ENCODE results near the gene RNASE7. TPM values are rescaled to one million over a fixed set of nuclear protein-coding genes. Genes with fewer than 3 reads are reported as not detected.

The RNASE7 gene
- total RNA-seq, 2 experiments from 2014 or later, result not detected

DNA sequence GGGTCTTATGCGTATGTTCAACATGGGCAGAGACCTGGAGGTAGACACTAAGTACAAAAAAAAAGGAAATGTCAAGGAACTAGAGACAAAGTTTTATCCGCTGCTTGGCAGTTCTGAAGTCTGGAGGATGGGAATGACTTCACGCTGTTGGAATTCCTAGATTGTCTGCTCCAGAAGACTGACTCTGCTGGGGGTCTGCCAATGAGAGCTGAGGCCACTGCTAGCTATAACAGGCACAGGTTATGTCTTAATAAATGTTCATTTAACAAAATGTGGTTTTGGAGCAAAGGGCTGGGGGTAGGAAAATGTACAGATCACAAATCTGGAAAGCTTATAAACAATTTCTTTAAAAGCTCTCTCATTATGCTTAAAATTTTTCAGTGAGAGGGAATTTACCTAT, 21.3 kb downstream of the RNASE7 start:
- Mint-ChIP-seq H3K27me3 (peaks cover 51% of the 10 kb centered on the region), H3K4me1 (peaks cover 1% of the 10 kb centered on the region), H3K36me3 (no peaks in the 10 kb centered on the region), H3K4me3 (no peak overlapping the region), H3K9me3 (no peaks in the 10 kb centered on the region), H3K27ac (no peak overlapping the region)
- DNase-seq, result no peak

GRCh38 chr14:21066882-21067502, 24.8 kb downstream of the RNASE7 start:
- Mint-ChIP-seq H3K27ac (no peak overlapping the region), H3K27me3 (peaks cover 79% of the 10 kb centered on the region), H3K9me3 (no peaks in the 10 kb centered on the region), H3K4me3 (no peak overlapping the region), H3K36me3 (no peaks in the 10 kb centered on the region), H3K4me1 (peaks cover 27% of the 10 kb centered on the region)
- DNase-seq, result no peak

GRCh38 chr14:21068521-21069387, 26.6 kb downstream of the RNASE7 start:
- Mint-ChIP-seq H3K4me3 (peak overlapping the region; percentile 71), H3K27ac (no peak overlapping the region), H3K27me3 (peaks cover 81% of the 10 kb centered on the region), H3K9me3 (no peaks in the 10 kb centered on the region), H3K36me3 (no peaks in the 10 kb centered on the region), H3K4me1 (peaks cover 28% of the 10 kb centered on the region)
- peak; percentile 50 for DNase-seq

DNA sequence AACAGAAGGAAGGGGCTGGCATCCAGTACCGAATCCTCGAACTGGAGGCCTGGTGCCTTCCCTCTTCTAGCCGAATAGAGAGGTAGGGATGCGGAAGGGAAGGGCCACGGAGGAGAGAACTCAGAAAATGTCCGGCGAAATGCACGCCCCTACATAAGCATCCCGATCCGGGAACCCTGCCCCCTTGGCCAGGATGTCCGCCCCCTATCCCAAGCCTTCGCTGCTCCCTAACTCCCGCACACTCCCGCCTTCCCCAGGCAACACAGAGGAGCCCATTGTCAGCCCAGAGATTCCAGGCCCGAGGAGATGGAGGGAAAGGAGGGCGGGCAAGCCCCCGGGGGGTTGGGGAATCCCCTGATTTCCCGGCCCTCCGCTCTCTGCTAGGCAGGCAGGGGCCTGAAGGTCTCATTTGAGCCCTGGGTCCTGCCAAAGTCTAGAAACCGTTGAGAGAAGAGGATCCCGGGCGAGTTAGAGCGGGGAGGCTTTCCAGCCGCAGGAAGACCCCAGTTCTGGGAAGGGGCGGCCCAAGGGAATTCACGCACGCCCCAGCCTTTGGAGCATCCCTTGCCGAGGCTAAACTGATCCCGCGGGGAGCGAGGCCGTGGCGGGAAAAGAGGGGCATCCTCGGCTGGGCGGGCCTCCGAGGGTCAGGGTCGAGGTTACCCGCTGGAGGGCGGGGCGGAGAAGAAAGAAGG, 27.4 kb downstream of the RNASE7 start:
- Mint-ChIP-seq H3K27me3 (peaks cover 83% of the 10 kb centered on the region), H3K4me3 (peak overlapping the region; percentile 71), H3K36me3 (no peaks in the 10 kb centered on the region), H3K4me1 (peaks cover 28% of the 10 kb centered on the region), H3K27ac (no peak overlapping the region), H3K9me3 (no peaks in the 10 kb centered on the region)
- DNase-seq, result no peak

GRCh38 chr14:21070083-21070609, 28.0 kb downstream of the RNASE7 start, which contains the start of gene ARHGEF40:
TSS of gene ARHGEF40 (plus strand) at chr14:21070304. CDS start at chr14:21070397, 93 bp downstream.
- Mint-ChIP-seq H3K9me3 (no peaks in the 10 kb centered on the region), H3K36me3 (no peaks in the 10 kb centered on the region), H3K27ac (no peak within 1 kb of the TSS), H3K27me3 (peaks cover 77% of the 10 kb centered on the region), H3K4me3 (peak within 1 kb of the TSS; percentile 73), H3K4me1 (peaks cover 28% of the 10 kb centered on the region)
- peak; percentile 24 for DNase-seq

GRCh38 chr14:21070610-21071224, 28.6 kb downstream of the RNASE7 start:
- H3K36me3 Mint-ChIP-seq, result no peaks in the 10 kb centered on the region
- peak; percentile 19 for DNase-seq
- peaks cover 28% of the 10 kb centered on the region for H3K4me1 Mint-ChIP-seq
- peaks cover 72% of the 10 kb centered on the region for H3K27me3 Mint-ChIP-seq
- peak overlapping the region; percentile 73 for H3K4me3 Mint-ChIP-seq
- no peaks in the 10 kb centered on the region for H3K9me3 Mint-ChIP-seq
- no peak overlapping the region for H3K27ac Mint-ChIP-seq

DNA sequence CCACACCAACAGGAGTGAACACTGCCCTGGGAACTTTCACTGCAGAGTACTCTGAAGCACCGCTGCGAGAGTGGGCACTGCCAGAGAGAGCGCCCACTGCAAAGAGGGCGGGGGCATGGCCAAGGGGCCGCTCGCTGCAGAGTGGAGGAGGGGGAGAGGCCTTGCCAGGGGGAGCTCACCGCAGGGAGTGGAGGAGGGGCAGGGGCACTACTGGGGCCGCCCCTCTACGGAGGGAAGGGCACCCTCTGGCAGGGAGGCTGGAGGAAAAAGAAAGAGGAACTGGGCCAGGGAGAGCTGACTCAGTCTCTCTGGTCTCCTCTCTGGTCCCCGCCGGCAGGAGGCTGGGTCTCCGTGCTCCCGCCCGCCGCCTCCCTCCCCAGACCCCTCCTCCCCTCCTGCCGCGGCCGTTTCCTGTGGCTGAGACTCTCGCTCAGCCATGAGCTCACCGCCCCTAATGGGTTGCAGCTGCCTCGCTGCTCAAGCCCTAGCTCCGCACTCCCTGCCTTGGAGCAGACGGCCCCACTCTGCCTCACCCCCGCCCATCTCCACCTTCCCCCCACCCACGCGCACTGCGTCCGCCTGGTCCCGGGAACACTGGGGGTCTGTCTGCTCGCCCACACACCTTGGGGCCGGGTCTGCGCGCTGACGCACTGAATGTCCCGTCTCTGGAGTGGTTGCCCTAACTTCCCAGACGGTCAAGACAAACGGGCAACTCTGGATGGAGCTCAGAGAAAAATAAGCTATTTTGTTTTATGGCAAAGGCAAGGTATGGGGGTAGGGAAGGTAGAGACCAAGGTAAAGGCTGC, 29.3 kb downstream of the RNASE7 start:
- peaks cover 66% of the 10 kb centered on the region for H3K27me3 Mint-ChIP-seq
- peak; percentile 44 for DNase-seq
- H3K4me1 Mint-ChIP-seq, result peaks cover 28% of the 10 kb centered on the region
- H3K4me3 Mint-ChIP-seq, result peak overlapping the region; percentile 73
- no peaks in the 10 kb centered on the region for H3K36me3 Mint-ChIP-seq
- H3K27ac Mint-ChIP-seq, result no peak overlapping the region
- no peaks in the 10 kb centered on the region for H3K9me3 Mint-ChIP-seq

DNA sequence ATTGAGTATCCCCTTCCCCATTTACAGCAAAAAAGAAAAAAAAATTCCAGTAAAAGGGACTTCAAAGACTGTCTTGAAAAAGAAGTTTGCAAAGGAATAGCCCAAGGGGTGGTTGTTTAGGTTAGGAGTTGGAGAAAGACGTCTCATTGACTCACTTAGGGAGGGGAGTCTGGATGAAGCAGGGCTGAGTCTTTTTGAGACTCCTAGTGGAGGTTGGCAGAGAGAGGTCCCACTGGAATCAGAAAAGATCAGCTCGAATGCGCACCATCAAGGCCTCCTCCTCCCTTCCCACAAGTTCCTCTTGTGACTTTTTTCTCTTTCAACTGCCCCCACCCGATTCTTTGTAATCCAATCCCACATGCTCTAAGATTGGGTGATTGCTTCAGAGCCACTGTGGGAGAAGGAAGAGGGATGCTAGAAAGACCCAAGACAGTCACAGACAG, 29.9 kb downstream of the RNASE7 start:
- no peak for DNase-seq
- Mint-ChIP-seq H3K4me3 (peak overlapping the region; percentile 73), H3K9me3 (no peaks in the 10 kb centered on the region), H3K27me3 (peaks cover 60% of the 10 kb centered on the region), H3K36me3 (no peaks in the 10 kb centered on the region), H3K4me1 (peaks cover 28% of the 10 kb centered on the region), H3K27ac (no peak overlapping the region)

DNA sequence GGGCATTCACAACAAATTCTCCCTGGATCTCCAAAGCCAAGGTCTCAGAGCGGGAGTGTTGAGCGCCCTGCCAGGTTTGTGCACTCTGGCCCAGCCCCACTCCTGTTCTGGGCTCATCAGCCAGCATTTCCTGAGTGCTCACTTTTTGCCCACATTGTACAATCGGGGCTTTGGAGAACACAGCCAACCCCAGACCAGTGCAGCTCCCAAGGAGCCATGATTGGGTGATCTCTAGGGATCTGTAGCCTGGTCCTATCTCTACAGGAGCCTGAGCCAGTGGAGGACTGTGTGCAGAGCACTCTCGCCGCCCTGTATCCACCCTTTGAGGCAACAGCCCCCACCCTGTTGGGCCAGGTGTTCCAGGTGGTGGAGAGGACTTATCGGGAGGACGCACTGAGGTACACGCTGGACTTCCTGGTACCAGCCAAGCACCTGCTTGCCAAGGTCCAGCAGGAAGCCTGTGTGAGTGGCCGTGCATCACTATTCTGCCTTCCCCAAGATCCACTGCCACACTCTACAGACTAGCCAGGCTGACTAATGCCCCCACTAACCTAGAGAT, 30.7 kb downstream of the RNASE7 start:
- H3K4me1 Mint-ChIP-seq, result peaks cover 28% of the 10 kb centered on the region
- no peaks in the 10 kb centered on the region for H3K9me3 Mint-ChIP-seq
- H3K27ac Mint-ChIP-seq, result no peak overlapping the region
- no peaks in the 10 kb centered on the region for H3K36me3 Mint-ChIP-seq
- DNase-seq, result no peak
- peaks cover 52% of the 10 kb centered on the region for H3K27me3 Mint-ChIP-seq
- H3K4me3 Mint-ChIP-seq, result no peak overlapping the region

- no peak for DNase-seq
- Mint-ChIP-seq H3K36me3 (no peaks in the 10 kb centered on the region), H3K27ac (no peak overlapping the region), H3K27me3 (peaks cover 44% of the 10 kb centered on the region), H3K9me3 (no peaks in the 10 kb centered on the region), H3K4me1 (peaks cover 23% of the 10 kb centered on the region), H3K4me3 (no peak overlapping the region)
Observed at GRCh38 chr14:21073921-21074320, 31.8 kb downstream of the RNASE7 start.

DNA sequence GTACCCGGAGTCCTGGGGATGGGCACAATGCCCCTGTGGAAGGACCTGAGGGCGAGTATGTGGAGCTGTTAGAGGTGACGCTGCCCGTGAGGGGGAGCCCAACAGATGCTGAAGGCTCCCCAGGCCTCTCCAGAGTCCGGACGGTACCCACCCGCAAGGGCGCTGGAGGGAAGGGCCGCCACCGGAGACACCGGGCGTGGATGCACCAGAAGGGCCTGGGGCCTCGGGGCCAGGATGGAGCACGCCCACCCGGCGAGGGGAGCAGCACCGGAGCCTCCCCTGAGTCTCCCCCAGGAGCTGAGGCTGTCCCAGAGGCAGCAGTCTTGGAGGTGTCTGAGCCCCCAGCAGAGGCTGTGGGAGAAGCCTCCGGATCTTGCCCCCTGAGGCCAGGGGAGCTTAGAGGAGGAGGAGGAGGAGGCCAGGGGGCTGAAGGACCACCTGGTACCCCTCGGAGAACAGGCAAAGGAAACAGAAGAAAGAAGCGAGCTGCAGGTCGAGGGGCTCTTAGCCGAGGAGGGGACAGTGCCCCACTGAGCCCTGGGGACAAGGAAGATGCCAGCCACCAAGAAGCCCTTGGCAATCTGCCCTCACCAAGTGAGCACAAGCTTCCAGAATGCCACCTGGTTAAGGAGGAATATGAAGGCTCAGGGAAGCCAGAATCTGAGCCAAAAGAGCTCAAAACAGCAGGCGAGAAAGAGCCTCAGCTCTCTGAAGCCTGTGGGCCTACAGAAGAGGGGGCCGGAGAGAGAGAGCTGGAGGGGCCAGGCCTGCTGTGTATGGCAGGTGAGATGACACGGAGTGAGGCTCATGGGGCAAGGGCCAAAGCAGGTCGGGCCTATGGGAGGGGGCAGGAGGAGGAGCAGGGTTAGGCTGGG, 32.5 kb downstream of the RNASE7 start:
- H3K9me3 Mint-ChIP-seq, result no peaks in the 10 kb centered on the region

DNA sequence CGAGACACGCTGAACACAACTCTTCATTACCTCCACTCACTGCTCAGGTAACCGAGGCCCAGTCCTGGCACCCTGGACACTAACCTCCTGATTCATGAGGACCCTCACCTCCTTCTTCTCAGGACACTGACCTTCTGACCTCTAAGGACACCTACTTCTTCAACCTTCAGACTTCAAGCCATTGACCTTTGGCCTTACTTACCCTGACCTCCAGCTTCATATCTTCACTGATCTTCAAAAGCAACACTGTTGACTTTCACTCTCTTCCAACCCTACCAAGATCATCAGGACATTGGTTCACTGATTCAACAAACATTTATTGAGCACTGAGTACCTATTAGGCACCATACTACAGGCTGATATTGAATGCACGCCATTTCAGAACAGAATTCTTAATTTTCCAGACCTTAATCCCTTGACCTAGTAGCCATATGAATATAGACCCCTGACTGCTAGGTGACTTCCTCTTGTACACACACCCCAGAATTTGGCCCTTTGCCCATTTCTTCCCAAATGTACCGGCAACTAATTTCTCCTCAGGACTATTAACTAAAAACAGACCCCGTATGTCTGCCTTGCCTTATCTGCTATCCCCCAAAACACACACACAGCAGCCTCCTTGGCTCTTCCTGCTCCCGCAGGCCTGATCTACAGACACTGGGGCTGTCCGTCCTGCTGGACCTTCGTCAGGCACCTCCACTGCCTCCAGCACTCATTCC, 33.7 kb downstream of the RNASE7 start:
- no peak overlapping the region for H3K27ac Mint-ChIP-seq
- DNase-seq, result no peak
- no peak overlapping the region for H3K4me3 Mint-ChIP-seq
- peaks cover 9% of the 10 kb centered on the region for H3K4me1 Mint-ChIP-seq
- H3K9me3 Mint-ChIP-seq, result no peaks in the 10 kb centered on the region
- peaks cover 27% of the 10 kb centered on the region for H3K27me3 Mint-ChIP-seq
- no peaks in the 10 kb centered on the region for H3K36me3 Mint-ChIP-seq

More for the DNA sequence above, 32.5 kb downstream of the RNASE7 start:
- Mint-ChIP-seq H3K27ac (no peak overlapping the region), H3K4me3 (no peak overlapping the region), H3K4me1 (peaks cover 17% of the 10 kb centered on the region), H3K36me3 (no peaks in the 10 kb centered on the region), H3K27me3 (peaks cover 37% of the 10 kb centered on the region)
- DNase-seq, result no peak

Data from activated naive CD8-positive, alpha-beta T cell treated with anti-CD3 and anti-CD28 coated beads for 36 hours (primary cell).